PC-9 (cell line): ENCODE measurements around the gene TRMU. TPM values are rescaled to one million over a fixed set of nuclear protein-coding genes. Genes with fewer than 3 reads are reported as not detected.

Source experiments
- BruUV-seq: library from RNA; stranded (reverse); fragments of 400-500 nt; replicated peaks from 2 replicates; lab custom pipeline; 2021; lab: Mats Ljungman, UMichigan
- CTCF ChIA-PET: fragments of 300-600 bp; sonication (Branson Sonifier 250); formaldehyde crosslinking; loops from one replicate; lab custom pipeline; 2022; ENCODE audit warnings: antibody characterized with exemption; lab: Charles Lee
- POLR2A ChIA-PET: fragments of 300-600 bp; sonication (Branson Sonifier 250); formaldehyde crosslinking; loops from one replicate; lab custom pipeline; 2022; ENCODE audit warnings: antibody characterized with exemption; ENCODE audit not compliant: unreplicated experiment; lab: Charles Lee
- DNase-seq, 2 experiments: peaks; one replicate each; pipeline versions ENCODE4 v3.0.0 to v3.0.0-alpha.2; 2015 to 2022; ENCODE audit warnings: mixed read lengths in 1 of 2
- H2AFZ ChIP-seq: fragments of 200-600 bp; sonication (generic); 2 replicates; pipeline ENCODE4 v1.8.1; 2017; ENCODE audit warnings: antibody characterized with exemption
- H3F3A ChIP-seq: fragments of 200-600 bp; sonication (generic); 2 replicates; pipeline ENCODE4 v1.8.1; 2017; ENCODE audit warnings: antibody characterized with exemption, mild to moderate bottlenecking, low read depth; ENCODE audit not compliant: insufficient read depth
- H3K27ac ChIP-seq: fragments of 200-600 bp; sonication (generic); 2 replicates; pipeline ENCODE4 v1.6.1; 2016; ENCODE audit warnings: mixed run types
- H3K27me3 ChIP-seq: fragments of 200-600 bp; sonication (generic); 2 replicates; pipeline ENCODE4 v1.6.1; 2016; ENCODE audit warnings: low read depth, mixed run types; ENCODE audit not compliant: insufficient read depth
- H3K36me3 ChIP-seq: fragments of 200-600 bp; sonication (generic); 2 replicates; pipeline ENCODE4 v1.6.1; 2016; ENCODE audit warnings: low read depth, mixed run types
- H3K4me1 ChIP-seq: fragments of 200-600 bp; sonication (generic); replicated peaks from 2 replicates; pipeline ENCODE4 v1.6.1; 2016; ENCODE audit warnings: mixed run types; ENCODE audit not compliant: insufficient read depth
- H3K4me2 ChIP-seq: fragments of 200-600 bp; sonication (generic); 2 replicates; pipeline ENCODE4 v1.6.1; 2017; ENCODE audit warnings: mixed run types
- H3K4me3 ChIP-seq: fragments of 200-600 bp; sonication (generic); 2 replicates; pipeline ENCODE4 v1.6.1; 2016; ENCODE audit warnings: mixed run types
- H3K79me2 ChIP-seq: fragments of 200-600 bp; sonication (generic); 2 replicates; pipeline ENCODE4 v1.6.1; 2017; ENCODE audit warnings: low read depth, mixed run types
- H3K9me2 ChIP-seq: fragments of 200-600 bp; sonication (generic); 2 replicates; pipeline ENCODE4 v1.8.1; 2017; ENCODE audit warnings: mild to moderate bottlenecking; ENCODE audit not compliant: insufficient read depth
- H3K9me3 ChIP-seq: fragments of 200-600 bp; sonication (generic); 2 replicates; pipeline ENCODE4 v1.8.1; 2016; ENCODE audit warnings: low read depth; ENCODE audit not compliant: insufficient read depth
- H4K20me1 ChIP-seq: fragments of 200-600 bp; sonication (generic); 2 replicates; pipeline ENCODE4 v1.8.1; 2017; ENCODE audit not compliant: insufficient read depth
- EZH2 ChIP-seq: fragments of 200-600 bp; sonication (generic); IDR thresholded peaks from 2 replicates; pipeline ENCODE4 v1.8.0; 2017; ENCODE audit warnings: antibody characterized with exemption, low read depth
- intact Hi-C: fragments of 100-400 bp; cut with micrococcal nuclease; formaldehyde crosslinking; loops from one replicate; pipeline ENCODE4 v1.10.0; 2022; ENCODE audit not compliant: unreplicated experiment
- total RNA-seq: library from RNA; stranded (reverse); gene quantifications from 2 replicates; pipeline ENCODE4 v1.2.3, GENCODE V29; 2021
- TF ChIP-seq, protein P1 (sequence below): fragments of 200-600 bp; sonication (generic); conservative IDR thresholded peaks from 2 replicates; pipeline ENCODE4 v1.6.1; 2017; ENCODE audit warnings: mixed run types, antibody characterized with exemption, mild to moderate bottlenecking, moderate library complexity

The TRMU gene
- total RNA-seq, 1 experiment from 2014 or later, result 58.2 TPM

DNA sequence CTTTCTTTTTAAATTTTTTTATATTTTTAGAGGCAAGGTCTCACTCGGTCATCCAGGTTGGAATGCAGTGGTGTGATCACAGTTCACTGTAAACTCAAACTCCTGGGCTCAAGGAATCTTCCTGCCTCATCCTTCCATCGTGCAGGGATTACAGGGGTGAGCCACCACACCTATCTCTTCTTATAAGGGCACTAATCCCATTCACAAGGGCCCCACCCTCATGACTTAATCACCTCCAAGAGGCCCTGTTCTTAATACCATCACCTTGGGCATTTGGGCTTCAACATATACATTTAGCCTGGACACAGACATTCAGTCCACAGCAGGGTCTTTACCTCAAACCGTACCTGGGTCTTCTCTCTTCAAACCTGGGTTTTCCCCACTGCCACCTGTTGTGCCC lies 43.3 kb upstream of the TRMU start:
- TF ChIP-seq, protein P1, sequence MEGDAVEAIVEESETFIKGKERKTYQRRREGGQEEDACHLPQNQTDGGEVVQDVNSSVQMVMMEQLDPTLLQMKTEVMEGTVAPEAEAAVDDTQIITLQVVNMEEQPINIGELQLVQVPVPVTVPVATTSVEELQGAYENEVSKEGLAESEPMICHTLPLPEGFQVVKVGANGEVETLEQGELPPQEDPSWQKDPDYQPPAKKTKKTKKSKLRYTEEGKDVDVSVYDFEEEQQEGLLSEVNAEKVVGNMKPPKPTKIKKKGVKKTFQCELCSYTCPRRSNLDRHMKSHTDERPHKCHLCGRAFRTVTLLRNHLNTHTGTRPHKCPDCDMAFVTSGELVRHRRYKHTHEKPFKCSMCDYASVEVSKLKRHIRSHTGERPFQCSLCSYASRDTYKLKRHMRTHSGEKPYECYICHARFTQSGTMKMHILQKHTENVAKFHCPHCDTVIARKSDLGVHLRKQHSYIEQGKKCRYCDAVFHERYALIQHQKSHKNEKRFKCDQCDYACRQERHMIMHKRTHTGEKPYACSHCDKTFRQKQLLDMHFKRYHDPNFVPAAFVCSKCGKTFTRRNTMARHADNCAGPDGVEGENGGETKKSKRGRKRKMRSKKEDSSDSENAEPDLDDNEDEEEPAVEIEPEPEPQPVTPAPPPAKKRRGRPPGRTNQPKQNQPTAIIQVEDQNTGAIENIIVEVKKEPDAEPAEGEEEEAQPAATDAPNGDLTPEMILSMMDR, result no peak
- TF ChIP-seq EZH2, result no peak
- H3K27ac ChIP-seq, result no peak overlapping the region
- ChIA-PET CTCF (no interaction called here), POLR2A (no interaction called here)
- peaks cover 4% of the 10 kb centered on the region for H3F3A ChIP-seq
- H3K4me2 ChIP-seq, result no peak overlapping the region
- no peak overlapping the region for H3K4me3 ChIP-seq
- peaks cover 7% of the 10 kb centered on the region; the same call in 1 of the 2 replicates for H3K4me1 ChIP-seq
- no peaks in the 10 kb centered on the region for H4K20me1 ChIP-seq
- no peaks in the 10 kb centered on the region for H3K9me3 ChIP-seq
- H3K79me2 ChIP-seq, result peaks cover 4% of the 10 kb centered on the region
- BruUV-seq, result no TSS peak
- no peak for DNase-seq
- intact Hi-C loops, result no loop called here
- H3K36me3 ChIP-seq, result no peaks in the 10 kb centered on the region
- H3K9me2 ChIP-seq, result no peaks in the 10 kb centered on the region
- H2AFZ ChIP-seq, result no peak overlapping the region
- no peaks in the 10 kb centered on the region for H3K27me3 ChIP-seq

DNA sequence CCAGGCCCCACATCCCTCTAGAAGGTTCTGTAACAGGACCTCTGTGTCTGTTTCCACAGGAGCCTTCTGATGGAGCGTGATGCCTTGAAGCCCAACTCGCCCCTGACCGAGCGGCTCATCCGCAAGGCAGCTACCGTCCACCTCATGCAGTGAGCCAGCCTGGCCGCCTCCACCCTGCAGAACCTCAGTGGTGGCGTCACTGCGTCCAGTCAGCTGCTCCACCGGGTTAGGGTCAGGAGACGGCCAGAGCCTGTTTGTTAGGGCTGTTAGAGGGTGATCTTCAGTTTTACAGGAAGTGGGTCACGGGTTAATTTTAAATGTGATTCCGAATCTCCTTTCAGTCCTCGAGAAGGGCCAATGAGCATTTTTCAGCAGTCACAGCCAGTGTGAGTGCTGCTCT lies 42.8 kb upstream of the TRMU start:
- no peaks in the 10 kb centered on the region for H3K9me3 ChIP-seq
- H2AFZ ChIP-seq, result no peak overlapping the region
- H3K4me2 ChIP-seq, result no peak overlapping the region
- H3F3A ChIP-seq, result peaks cover 4% of the 10 kb centered on the region
- TF ChIP-seq, protein P1, result no peak
- no peak for TF ChIP-seq EZH2
- H3K4me3 ChIP-seq, result no peak overlapping the region
- H3K27ac ChIP-seq, result no peak overlapping the region
- ChIA-PET POLR2A (no interaction called here), CTCF (no interaction called here)
- BruUV-seq, result no TSS peak
- no peaks in the 10 kb centered on the region for H3K9me2 ChIP-seq
- H3K36me3 ChIP-seq, result no peaks in the 10 kb centered on the region
- H3K27me3 ChIP-seq, result no peaks in the 10 kb centered on the region
- no peak for DNase-seq
- peaks cover 10% of the 10 kb centered on the region for H3K79me2 ChIP-seq
- no peaks in the 10 kb centered on the region for H4K20me1 ChIP-seq
- intact Hi-C loops, result no loop called here
- H3K4me1 ChIP-seq, result peaks cover 11% of the 10 kb centered on the region

DNA sequence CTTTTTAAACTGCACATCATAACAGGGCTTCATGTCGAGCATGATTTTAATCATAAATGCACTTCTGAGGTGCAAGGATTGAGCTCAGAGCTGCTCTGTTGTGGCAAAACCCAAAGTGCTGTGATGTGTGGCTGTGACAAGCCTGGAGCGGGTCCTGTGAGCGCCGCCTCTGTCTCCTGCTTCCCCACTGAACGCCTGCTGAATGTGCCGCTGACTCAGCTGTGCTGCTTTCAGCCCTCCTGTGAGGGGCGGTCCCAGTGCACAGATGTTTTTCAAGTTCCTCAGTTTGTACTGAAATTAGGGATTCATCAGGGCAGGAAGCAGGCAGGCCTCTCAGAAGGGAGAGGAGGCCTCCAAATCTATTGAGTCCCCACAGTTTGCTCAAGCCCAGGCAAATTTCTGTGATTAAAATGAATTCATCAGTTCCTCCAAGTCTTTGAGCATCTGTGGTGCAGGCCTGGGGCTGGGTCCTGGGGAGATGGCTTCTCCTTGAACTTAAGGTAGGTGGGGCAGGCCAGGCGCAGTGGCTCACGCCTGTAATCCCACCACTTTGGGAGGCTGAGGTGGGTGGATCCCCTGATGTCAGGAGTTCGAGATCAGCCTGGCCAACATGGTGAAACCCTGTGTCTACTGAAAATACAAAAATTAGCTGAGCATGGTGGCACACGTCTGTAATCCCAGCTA lies 41.8 kb upstream of the TRMU start:
- CTCF ChIA-PET, result interaction anchor here (0.7 kb wide), 1 partner anchor 658 kb away, joined by 3 read pairs; no protein-coding TSS in a partner anchor

More for the DNA sequence above, 41.8 kb upstream of the TRMU start:
- intact Hi-C loops, result no loop called here
- no TSS peak for BruUV-seq
- no peak overlapping the region for H3K27ac ChIP-seq
- H3K9me2 ChIP-seq, result no peaks in the 10 kb centered on the region
- peaks cover 18% of the 10 kb centered on the region for H3K4me1 ChIP-seq
- H3K4me2 ChIP-seq, result no peak overlapping the region
- peaks cover 20% of the 10 kb centered on the region for H3K79me2 ChIP-seq
- no peaks in the 10 kb centered on the region for H4K20me1 ChIP-seq
- no peak overlapping the region for H3K4me3 ChIP-seq
- peaks cover 2% of the 10 kb centered on the region; the same call in 1 of the 2 replicates for H3K36me3 ChIP-seq
- peak in 1 of 2 experiments; percentile 21 for DNase-seq
- no peak for TF ChIP-seq EZH2
- TF ChIP-seq, protein P1, result no peak
- POLR2A ChIA-PET, result no interaction called here
- peaks cover 4% of the 10 kb centered on the region for H3F3A ChIP-seq
- H3K9me3 ChIP-seq, result no peaks in the 10 kb centered on the region
- no peaks in the 10 kb centered on the region for H3K27me3 ChIP-seq
- H2AFZ ChIP-seq, result no peak overlapping the region
